Putamen (tissue), 1 donor: ENCODE results near the gene RETREG1.
"Not testable (repeated sequence)": the region's sequence is repeated elsewhere in the genome, so short reads cannot be mapped to it uniquely, and the experiment has no call there.

Experiments
- DNase-seq: peaks from one replicate; pipeline ENCODE4 v3.0.0-alpha.2; 2016; ENCODE audit warnings: low spot score

The RETREG1 gene

DNA sequence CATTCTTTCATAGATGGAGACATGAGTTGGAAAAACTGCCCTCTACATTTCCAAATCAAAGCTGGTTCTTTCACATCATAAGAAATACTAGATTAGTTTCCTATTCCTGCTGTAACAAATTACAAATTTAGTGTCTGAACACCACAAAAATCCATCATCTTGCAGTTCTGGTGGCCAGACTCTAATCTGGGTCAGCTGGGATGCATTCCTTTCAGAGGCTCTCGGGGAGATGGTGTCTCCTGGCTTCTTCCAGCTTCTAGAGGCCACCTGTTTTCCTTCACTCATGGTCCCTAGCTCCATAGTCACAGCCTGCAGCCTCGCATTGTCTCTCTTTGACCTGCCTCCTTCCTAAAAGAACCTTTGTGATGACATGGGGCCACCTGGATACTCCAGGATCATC is 65.2 kb downstream of the RETREG1 start:
- DNase-seq = no peak

DNA sequence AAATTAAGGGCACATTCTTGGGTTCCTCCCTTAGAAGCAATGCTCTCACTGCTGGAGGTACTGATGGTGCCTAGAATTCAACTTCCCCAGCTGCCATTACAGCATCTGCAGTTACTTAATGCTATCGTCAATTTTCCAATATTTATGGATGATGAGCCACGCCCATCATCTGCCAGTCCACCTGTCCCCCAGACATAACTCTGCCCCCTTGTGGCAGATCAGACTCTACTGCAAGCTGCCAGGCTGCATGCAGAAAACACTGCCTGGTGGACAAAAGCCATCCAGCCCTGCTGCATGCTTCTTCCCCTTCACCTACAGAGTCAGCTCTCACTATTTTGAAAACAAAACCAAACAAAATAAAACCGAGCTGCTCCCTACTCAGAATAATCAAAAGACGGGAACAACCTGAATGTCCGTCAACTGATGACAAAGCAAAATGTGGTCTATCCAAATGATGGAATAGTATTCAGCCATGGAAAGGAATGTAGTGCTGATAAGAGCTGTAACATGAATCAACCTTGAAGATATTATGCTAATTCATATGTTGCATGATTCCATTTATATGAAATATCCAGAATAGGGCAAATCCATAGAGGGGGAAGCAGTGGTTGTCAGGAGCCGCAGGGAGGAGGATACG is 66.4 kb downstream of the RETREG1 start:
- DNase-seq = no peak

DNA sequence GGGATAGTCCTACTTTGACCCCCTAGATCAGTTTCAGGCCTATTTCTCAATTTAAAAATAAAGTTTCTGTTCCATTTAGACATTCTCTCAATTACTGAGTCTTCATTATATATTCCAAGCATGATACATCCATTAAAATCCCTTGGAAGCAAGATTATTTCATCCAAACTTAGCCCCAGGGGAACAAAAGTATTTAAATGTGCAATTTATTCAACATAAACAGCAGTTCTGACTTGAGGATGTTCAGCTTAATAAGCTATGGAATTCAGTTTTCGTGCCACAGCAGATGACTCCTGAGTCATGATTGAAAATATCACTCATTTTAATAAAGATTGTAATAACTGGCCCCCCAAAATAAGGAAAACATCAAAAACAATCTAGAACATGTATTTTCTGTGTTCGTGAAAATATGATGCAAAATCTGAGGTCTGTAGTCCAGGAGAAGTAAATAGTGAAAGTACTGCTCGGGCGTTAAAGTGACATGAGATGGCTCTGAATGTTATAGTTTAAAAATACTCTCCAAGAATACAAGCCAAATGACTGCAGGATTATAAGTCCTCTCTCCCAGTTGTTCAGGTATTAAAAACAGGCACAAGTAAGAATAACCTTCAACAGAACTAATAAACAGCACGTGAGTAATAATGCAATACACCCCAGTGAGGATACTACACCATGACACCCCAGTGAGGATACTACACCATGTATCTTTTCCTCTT is 67.1 kb downstream of the RETREG1 start:
- no peak for DNase-seq

DNA sequence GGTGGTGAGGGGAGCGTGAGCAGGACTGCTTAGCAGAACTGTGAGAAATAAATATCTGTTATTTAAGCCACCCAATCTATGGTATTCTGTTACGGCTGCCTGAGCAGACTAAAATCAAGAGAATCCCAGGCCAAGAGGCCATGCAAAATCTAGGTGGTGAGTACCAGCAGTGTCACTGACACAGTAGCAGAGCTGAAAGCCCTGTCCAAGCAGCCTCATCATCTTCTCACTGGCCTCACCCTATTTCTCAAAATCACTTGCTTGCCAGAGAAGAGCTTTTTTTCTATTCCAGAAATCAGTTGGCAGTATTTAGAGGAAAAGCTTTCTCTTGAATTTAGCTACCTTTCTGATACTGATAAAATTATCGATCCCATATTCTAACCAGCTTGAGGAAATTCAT is 68.0 kb downstream of the RETREG1 start:
- DNase-seq = no peak

DNA sequence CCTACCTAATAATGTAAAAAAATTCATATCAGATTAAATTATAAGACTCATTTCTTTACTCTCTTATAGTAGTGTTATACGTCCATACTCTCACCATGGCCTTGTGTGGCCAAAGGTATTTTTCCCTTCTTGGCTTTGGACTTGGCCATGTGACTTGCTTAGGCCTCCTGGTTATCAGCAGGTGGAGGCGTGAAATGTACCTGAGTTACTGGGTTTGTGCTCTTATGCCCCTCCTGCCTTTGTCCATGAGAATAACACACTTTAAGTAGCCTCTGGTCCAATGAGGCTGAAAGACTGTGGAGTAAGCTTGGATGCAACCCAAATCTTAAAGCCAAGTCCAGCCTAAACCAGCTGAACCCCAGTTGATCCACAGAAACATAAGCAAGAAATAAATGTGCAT is 68.7 kb downstream of the RETREG1 start:
- DNase-seq = no peak

DNA sequence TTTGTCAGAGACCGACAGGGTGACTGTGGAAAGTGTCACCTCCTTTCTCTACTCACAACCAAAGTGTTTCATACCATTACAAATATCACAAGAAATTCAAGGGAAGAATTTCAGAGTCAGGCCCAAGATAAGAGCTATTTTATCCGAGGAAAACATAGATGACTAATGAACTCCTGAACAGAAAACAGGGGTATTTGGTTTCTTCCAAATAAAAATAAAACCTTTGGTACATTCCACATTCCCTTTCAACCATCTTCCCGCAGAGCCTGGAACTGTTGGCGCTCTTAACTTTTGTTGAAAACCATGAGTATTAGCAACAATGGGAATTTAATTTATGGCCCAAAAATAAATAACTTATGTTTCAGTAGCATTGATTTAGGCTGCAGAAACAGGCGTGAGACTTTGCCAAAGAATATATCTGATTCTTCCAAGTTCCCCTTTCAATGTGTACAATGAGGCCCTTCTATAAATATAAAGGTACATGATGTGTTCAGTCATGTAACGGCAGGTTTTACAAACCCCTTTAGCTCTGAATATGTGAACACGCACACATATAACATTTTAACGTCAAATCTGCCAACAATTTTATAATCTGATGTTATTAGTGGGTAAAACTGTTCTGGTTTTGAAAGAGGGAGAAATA is 69.5 kb downstream of the RETREG1 start:
- no peak for DNase-seq

DNA sequence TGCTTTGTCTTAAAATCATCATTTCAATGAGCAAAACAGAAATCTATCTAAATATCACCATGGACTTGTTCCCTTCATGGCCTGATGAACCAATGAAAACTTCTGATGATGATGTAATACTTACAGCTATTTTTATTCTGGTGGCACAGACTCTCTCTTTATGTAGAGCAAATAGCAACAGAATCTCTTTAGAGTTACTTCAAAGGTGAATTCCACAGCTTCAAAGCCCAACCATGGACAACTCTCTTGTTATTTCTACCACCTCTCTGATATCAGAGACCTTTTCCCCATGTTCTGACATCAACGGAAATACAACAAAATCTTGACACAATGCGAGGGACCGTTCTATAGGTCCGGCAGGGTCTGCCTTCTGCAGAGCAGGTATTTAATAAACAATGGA is 70.1 kb downstream of the RETREG1 start:
- DNase-seq = no peak

DNA sequence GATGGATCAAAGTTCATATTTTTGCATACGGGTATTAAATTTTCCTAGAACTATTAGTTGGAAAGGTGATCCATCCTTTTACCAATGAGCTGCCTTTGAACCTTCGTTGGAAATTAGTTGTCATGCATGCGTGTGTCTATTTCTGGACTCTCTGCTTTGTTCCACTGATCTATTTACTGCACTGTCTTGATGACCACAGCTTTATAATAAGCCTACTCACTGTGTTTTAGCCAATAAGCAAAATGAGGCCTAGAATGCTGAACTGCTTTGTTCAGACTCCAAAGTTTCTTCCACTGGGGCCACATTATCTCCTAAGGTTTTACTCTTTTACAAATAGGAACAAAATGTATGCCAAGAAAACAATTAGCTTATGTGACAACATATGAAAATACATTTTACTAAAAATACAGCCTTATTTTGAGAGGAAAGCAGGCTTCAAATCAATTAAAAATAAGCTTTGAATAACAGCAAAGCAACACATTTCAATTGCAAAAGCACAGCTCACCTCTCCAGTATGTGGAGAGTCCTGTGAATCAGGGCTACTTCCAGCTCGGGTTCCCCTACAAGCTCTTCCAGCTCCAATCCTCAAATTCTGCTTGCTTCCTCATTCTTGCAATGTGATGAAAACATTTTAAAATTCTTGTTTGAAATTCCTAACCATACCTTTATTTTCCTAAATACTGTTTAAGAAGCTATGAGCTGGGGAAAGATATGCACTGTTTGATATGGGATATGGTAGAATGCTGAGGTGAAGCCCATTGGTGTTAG is 72.0 kb downstream of the RETREG1 start:
- no peak for DNase-seq

DNA sequence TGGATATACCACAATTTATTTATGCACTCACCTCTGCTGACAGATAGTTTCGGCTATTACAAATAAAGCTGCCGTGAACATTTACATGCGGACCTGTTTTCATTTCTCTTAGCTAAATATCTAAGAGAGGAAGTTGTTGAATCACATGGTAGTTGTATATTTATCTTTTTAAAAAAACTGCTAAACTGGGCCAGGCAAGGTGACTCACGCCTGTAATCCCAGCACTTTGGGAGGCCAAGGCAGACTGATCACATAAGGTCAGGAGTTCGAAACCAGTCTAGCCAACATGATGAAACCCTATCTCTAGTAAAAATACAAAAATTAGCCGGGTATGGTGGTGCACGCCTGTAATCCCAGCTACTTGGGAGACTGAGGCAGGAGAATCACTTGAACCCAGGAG is 73.6 kb downstream of the RETREG1 start:
- not testable (repeated sequence) for DNase-seq

DNA sequence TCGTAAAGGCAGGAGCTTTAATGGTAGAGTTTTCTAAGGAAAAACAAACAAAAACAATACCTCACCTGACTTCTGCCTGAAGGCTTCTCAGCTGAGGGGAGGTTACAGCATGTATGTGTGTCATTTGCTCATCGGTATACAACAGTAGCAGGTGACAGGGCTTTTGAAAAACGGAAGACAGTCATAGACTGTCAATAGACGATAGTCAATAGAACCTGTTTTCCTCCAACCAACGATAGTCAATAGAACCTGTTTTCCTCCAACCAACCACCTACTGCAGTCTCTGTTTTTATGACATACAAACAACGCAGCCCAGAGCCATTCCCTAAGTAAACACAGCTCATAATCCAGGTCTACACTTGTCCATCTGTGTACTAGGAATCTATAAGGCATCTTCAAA is 74.6 kb downstream of the RETREG1 start:
- no peak for DNase-seq

DNA sequence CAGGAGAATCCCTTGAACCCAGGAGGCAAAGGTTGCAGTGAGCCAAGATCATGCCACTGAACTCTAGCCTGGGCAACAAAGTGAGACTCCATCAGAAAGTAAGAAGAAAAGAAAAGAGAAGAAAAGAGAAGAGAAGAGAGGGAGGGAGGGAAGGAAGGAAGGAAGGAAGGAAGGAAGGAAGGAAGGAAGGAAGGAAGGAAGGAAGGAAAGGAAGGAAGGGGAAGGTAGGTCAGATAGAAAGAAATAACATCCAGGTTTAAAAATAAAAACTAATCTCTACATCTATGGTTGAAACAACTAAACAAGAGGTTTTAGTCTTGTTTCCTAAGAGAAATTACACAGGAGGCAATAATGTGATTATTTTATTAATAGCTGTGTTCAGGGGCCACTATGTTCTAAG is 75.2 kb downstream of the RETREG1 start:
- not testable (repeated sequence) for DNase-seq

DNA sequence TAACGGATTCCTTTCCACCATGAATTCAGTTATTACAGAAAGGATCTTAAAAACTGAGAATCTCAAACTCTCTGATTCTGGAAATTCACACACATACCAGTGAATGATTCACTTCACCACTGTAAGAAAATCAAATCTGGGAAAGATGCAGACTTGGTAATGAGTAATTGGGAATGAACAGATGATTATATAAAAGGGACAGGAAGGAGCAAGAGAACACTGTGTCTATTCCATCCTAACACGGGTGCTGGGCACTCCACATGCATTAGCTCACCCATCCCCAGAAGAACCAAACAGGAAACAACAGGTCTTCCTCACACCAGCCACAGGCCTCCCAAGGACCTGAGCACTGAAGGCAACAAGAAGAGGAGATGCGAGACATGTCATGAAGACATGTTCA is 76.4 kb downstream of the RETREG1 start:
- no peak for DNase-seq

DNA sequence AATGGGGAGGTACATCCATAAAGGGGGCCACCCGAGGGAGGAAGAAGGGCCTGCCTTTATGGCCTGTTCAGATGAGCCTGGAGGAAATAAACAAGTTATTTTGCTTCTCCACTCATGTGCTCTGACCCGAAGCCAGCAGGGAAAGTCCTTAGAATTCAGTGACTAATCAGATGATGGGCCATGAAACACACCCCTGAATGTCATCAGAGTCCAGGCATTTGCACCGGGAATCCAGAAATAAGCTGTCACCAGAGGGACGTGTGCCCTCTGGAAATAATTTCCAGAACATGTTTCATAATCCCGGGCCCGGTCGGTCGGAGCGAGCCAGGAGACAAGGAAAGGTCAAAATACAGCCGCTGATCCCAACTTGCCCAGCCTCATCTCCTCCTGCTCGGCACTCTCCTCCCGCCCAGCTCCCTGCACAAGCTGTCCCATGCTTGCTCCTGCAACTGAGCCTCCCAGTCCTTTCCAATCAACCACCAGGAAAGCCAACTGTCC is 77.6 kb downstream of the RETREG1 start:
- DNase-seq = no peak

DNA sequence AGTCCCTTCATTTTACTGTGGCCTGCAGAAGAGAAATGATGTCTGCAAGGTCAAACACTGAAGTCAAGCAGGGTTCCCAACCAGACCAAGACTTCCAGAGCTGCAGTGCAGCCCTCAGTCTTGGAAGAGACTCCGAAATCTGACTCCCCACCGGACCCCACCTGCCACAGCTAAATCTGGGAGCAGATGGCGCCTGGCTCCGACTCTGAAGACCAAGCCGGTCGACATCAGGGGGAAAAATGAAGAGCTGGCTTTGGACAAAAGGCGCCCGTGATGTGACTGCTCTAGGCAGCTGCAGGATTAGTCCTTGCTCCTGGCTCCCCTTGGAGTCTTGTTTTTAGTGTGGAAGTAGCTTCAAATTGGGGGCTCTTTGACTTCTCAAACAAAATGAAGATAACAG is 78.8 kb downstream of the RETREG1 start:
- DNase-seq = no peak

DNA sequence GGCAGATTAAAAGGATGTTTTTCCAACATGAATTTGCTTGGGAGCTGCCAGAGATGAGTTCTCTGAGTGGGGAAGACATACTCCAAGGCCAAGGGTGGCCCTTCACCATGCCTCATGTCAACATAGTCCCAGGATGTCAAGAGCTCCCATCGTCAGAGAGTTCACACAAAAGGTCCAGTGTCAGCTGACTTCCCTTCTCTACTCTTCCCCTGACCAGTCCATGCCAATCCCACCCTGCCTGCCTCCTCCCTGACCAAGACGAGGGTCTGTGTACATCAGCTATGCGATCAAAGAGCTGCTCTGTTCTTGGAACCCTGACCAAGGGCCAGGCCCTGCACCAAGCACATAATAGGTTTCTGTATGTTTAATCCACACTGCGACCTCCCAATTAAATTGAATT is 80.0 kb downstream of the RETREG1 start:
- no peak for DNase-seq

DNA sequence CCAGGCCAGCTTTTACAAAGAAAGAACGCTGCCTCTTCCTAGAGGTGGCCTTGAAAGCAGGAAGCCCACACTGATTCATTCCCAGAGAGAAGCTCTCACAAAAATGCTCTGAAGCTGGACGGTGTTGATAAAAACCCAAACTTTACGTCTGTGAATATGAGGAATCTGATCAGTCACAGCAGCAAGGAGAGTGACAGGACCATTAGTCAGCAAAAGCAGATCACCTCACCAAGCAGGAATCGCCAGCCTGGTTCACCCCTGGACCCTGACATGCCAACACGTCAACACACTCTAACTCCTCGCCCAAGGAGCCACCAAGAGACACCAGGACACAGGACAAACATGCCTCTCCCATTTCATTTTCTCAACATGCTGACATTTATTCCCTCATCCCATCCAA is 80.6 kb downstream of the RETREG1 start:
- DNase-seq = no peak

DNA sequence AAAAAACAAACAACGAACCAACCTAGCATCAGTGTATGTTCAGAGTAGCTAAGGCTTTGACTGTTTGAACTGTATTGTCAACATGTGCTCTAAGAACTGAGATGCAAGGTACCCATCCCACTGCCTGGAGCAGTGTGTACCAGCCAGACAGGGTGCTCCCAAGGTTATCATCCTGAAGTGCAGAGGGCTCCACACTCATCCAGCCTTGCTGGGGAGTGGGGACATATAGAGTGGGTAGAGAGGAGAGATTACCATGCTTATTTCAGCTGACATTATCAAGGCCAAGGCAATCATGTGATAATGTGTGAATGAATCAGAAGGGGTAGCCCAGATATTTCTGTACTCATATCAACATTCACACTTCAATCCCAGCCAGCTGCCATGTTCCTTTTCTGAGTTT is 82.5 kb downstream of the RETREG1 start:
- DNase-seq = no peak

DNA sequence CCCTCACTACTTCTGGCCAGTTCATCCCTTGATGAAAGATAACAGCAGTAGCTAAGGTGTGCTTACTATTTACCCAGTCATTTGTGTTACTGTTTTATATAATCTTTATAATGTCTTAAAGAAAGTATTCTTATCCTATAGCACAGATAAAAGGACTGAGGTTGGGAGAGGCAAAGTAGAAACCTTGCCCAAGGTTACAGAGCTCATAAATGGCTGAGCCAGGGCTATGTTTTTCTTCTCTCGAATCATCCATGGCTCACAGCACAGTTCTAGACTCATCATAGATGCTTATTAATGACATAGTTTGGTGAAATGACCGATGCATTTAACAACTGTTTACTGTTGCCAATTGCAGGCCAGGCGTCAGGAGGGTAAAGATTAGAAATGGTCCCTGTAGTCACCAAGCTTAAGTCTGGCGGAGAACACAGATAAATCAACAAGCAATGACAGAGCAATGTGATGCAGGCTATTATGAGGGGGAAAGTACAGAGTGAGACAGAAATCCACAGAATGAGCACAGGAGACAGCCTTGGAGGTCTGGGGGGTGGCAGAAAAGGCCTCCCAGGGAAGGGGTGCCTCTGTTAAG is 85.6 kb downstream of the RETREG1 start:
- DNase-seq = no peak

DNA sequence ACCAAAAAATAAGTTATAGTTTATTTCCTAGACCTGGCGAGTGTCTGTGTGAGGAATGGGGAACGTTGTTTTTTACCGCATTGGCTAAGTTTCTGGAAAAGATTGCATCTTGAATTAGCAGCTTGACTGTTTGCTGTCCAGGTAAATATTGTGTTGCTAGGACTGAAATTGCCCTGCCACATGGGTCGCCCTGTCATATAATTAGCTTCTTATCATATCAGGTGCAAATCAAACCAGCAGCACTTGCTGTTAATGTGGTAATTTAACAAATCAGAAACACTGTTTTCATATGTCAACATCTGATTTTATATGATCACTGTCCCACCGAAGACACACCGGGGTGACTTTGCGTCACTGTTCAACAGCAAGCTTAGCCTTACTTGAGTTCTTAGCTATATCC is 87.5 kb downstream of the RETREG1 start:
- no peak for DNase-seq

DNA sequence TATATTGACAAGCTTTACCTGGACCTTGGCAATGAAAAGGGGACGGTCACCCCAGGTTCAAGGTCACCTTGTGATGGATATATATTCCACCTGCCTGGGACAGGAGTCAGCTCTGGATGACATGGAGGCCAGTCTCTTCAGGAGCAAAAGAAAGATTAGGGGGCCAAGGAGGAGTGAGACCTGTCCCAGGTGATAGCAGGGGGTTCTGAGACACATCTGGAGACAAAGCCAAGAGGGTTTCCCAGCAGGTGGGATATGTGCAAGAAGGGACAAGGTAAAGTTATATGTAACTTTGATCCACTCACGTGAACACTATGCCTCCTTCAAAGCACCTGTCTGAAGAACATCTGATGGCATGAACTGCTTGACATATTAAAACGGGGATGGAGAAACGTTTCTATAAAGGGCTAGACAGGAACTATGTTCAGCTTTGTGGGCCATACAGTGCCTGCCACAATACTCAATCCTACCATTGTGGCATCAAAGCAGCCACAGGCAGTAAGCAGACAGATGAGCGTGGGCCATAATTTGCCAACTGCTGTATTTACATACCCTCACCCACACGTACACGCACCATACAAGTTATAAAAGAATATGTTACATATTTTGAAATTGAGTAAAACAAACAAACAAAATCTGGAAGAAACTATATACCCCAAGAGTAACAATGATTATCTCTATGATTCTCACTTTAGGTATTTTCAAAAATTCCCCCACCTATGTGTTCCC is 88.3 kb downstream of the RETREG1 start:
- no peak for DNase-seq

DNA sequence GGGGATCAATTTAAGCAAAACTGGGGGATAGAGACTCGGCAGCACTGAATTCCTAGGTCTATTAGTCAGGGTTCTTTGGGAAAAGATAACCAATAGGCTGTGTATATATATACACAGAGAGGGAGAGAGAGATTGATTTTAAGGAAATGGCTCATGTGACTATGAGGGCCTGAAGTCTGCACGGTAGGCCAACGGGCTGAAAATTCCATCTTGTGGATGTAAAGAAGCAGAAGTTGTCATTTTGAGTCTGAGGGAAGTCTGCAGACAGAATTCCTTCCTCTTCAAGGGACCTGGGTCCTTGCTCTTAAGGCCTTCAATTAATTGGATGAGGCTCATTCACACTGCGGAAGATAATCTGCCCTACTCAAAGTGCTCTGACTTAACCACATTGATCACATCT is 91.1 kb downstream of the RETREG1 start:
- no peak for DNase-seq

DNA sequence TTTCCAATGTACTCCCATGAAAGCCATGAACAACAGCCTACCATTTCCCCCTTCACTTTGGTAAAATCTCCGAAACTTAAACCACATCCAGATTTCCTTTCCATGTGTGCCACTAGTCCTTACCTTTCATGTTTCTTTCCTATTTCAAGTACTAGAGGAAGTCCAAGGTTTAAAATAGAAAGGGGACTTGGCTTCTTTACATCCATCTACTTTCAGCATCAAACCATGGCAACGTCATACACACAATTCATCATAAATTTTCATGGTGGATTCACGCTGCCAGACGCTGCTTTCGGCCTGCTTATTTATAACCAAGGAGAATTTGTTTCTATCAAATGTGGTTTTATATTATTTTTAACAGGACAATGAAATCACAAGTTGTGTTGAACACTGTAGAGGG is 92.5 kb downstream of the RETREG1 start:
- no peak for DNase-seq
